Naive thymus-derived CD4-positive, alpha-beta T cell (primary cell): ENCODE results near the gene CCNH. TPM values are rescaled to one million over a fixed set of nuclear protein-coding genes. Genes with fewer than 3 reads are reported as not detected.

Experiments
- ATAC-seq: fragments of 150-1000 bp; cut with Tn5 transposase; 2 replicates; pipeline ENCODE4 v1.10.0; 2021; ENCODE audit warnings: mild to moderate bottlenecking, moderate library complexity
- CTCF ChIA-PET: fragments of 350-600 bp; sonication (Branson Sonifier 250); formaldehyde crosslinking; loops from one replicate; lab custom pipeline; 2021; ENCODE audit warnings: antibody characterized with exemption; lab: Charles Lee
- POLR2A ChIA-PET: fragments of 350-600 bp; sonication (Branson Sonifier 250); formaldehyde crosslinking; loops from one replicate; lab custom pipeline; 2021; ENCODE audit warnings: antibody characterized with exemption, inconsistent platforms; lab: Charles Lee
- DNase-seq, 9 donors: peaks; one replicate each; pipeline versions ENCODE4 v3.0.0 to v3.0.0-alpha.2; 2020 to 2022; ENCODE audit warnings: mixed read lengths in 1 of 9
- H3K27ac ChIP-seq: one replicate; pipeline ENCODE4 v1.7.0; 2013; ENCODE audit warnings: mild to moderate bottlenecking, low read depth, low read length, moderate library complexity
- H3K27me3 ChIP-seq, 2 donors: one replicate each; pipeline ENCODE4 v1.7.0; 2013; ENCODE audit warnings: low read length in 2 of 2, mild to moderate bottlenecking in 2 of 2, moderate library complexity in 2 of 2; ENCODE audit not compliant: control insufficient read depth in 2 of 2, insufficient read depth in 2 of 2
- H3K36me3 ChIP-seq, 3 experiments: 1 replicate in 2 of 3; 2 replicates in 1 of 3; pipeline ENCODE4 v1.7.0; 2013; ENCODE audit warnings: low read length in 3 of 3, mild to moderate bottlenecking in 3 of 3, moderate library complexity in 1 of 3; ENCODE audit not compliant: insufficient read depth in 3 of 3, control insufficient read depth in 2 of 3
- H3K4me1 ChIP-seq, 2 donors: one replicate each; pipeline ENCODE4 v1.7.0; 2013; ENCODE audit warnings: low read length in 2 of 2, mild to moderate bottlenecking in 2 of 2, moderate library complexity in 1 of 2; ENCODE audit not compliant: control insufficient read depth in 2 of 2, insufficient read depth in 2 of 2
- H3K4me3 ChIP-seq: 2 replicates; pipeline ENCODE4 v1.7.0; 2013; ENCODE audit warnings: mild to moderate bottlenecking, low read length
- H3K9me3 ChIP-seq, 3 experiments: 1 replicate in 2 of 3; 2 replicates in 1 of 3; pipeline ENCODE4 v1.7.0; 2013; ENCODE audit warnings: low read length in 3 of 3; ENCODE audit not compliant: control insufficient read depth in 2 of 3
- H3K27ac Mint-ChIP-seq, 9 donors: one replicate each; pipeline ENCODE4 v1.8.0; 2020 to 2022; ENCODE audit warnings: mixed read lengths in 9 of 9, mild to moderate bottlenecking in 8 of 9, moderate library complexity in 5 of 9, inconsistent platforms in 2 of 9
- H3K27me3 Mint-ChIP-seq, 5 donors: one replicate each; pipeline ENCODE4 v1.8.0; 2021 to 2022; ENCODE audit warnings: mixed read lengths in 5 of 5, mild to moderate bottlenecking in 1 of 5
- H3K36me3 Mint-ChIP-seq, 5 donors: one replicate each; pipeline ENCODE4 v1.8.0; 2020 to 2022; ENCODE audit warnings: mixed read lengths in 5 of 5, mild to moderate bottlenecking in 3 of 5, inconsistent platforms in 1 of 5
- H3K4me1 Mint-ChIP-seq, 7 donors: one replicate each; pipeline ENCODE4 v1.8.0; 2020 to 2022; ENCODE audit warnings: mixed read lengths in 7 of 7, mild to moderate bottlenecking in 3 of 7, inconsistent platforms in 1 of 7
- H3K4me3 Mint-ChIP-seq, 10 donors: one replicate each; pipeline ENCODE4 v1.8.0; 2020 to 2022; ENCODE audit warnings: mild to moderate bottlenecking in 10 of 10, mixed read lengths in 10 of 10, moderate library complexity in 6 of 10, inconsistent platforms in 2 of 10
- H3K9me3 Mint-ChIP-seq, 11 donors: one replicate each; pipeline ENCODE4 v1.8.0; 2020 to 2022; ENCODE audit warnings: mixed read lengths in 11 of 11, mild to moderate bottlenecking in 4 of 11, inconsistent platforms in 1 of 11, moderate library complexity in 1 of 11
- intact Hi-C, 2 donors: fragments of 100-400 bp; cut with micrococcal nuclease; formaldehyde crosslinking; loops; one replicate each; pipeline ENCODE4 v1.15.1; 2023
- polyA plus RNA-seq, 2 donors: library from polyadenylated mRNA; unstranded; fragments of 300-500 nt; fragmentation: Illumina TruSeq; gene quantifications; one replicate each; pipeline ENCODE4 v1.2.3, GENCODE V29; 2021
- total RNA-seq, 6 experiments: library from RNA in 5 of 6; stranded (reverse) in 5 of 6; gene quantifications; 1 replicate in 5 of 6; 2 replicates in 1 of 6; pipeline ENCODE4 v1.2.3 and lab custom pipeline; 2021 to 2026

Gene CCNH
- total and polyA plus RNA-seq, 7 experiments from 2014 or later, result 55.7 to 239 (median 102) TPM

GRCh38 chr5:87367243-87367642 lies 45.5 kb downstream of the CCNH start:
- POLR2A ChIA-PET, result no interaction called here
- ATAC-seq, result no peak
- H3K36me3 Mint-ChIP-seq, result peaks cover 6 to 41% (median 15%) of the 10 kb centered on the region in 5 donors

GRCh38 chr5:87361536-87362213 lies 51.1 kb downstream of the CCNH start:
- H3K4me3 Mint-ChIP-seq, result no peak overlapping the region
- Histone ChIP-seq H3K9me3 (no peaks in the 10 kb centered on the region), H3K36me3 (peaks cover 0 to 4% (median 0%) of the 10 kb centered on the region in 3 experiments), H3K27ac (no peak overlapping the region), H3K27me3 (no peaks in the 10 kb centered on the region), H3K4me3 (no peak overlapping the region), H3K4me1 (peaks cover 0 to 7% of the 10 kb centered on the region in 2 donors)
- intact Hi-C loops, result no loop called here
- H3K36me3 Mint-ChIP-seq, result peaks cover 6 to 38% (median 16%) of the 10 kb centered on the region in 5 donors
- H3K27ac Mint-ChIP-seq, result peak overlapping the region in 3 of 9 donors; percentile 17 to 59 (median 39)
- no peak for DNase-seq
- ChIA-PET CTCF (no interaction called here), POLR2A (no interaction called here)
- peaks cover 12 to 54% (median 38%) of the 10 kb centered on the region in 7 donors for H3K4me1 Mint-ChIP-seq
- H3K9me3 Mint-ChIP-seq, result peaks cover 0 to 1% (median 0%) of the 10 kb centered on the region in 11 donors
- no peaks in the 10 kb centered on the region for H3K27me3 Mint-ChIP-seq
- ATAC-seq, result no peak

More at GRCh38 chr5:87367243-87367642, 45.5 kb downstream of the CCNH start:
- peaks cover 5 to 45% (median 19%) of the 10 kb centered on the region in 7 donors for H3K4me1 Mint-ChIP-seq
- H3K4me3 ChIP-seq, result no peak overlapping the region
- peaks cover 0 to 16% (median 4%) of the 10 kb centered on the region in 3 experiments for H3K36me3 ChIP-seq
- no peaks in the 10 kb centered on the region for H3K27me3 ChIP-seq
- peak overlapping the region in 2 of 9 donors; percentile 34 to 43 for H3K27ac Mint-ChIP-seq
- H3K27me3 Mint-ChIP-seq, result no peaks in the 10 kb centered on the region
- CTCF ChIA-PET, result no interaction called here
- H3K27ac ChIP-seq, result no peak overlapping the region
- peaks cover 0 to 1% (median 0%) of the 10 kb centered on the region in 11 donors for H3K9me3 Mint-ChIP-seq
- DNase-seq, result no peak
- intact Hi-C loops, result loop anchor here in 1 of 2 donors (2.0 kb wide), 1 partner anchor 14 kb away; no protein-coding TSS in a partner anchor
- H3K4me1 ChIP-seq, result peaks cover 0 to 7% of the 10 kb centered on the region in 2 donors
- H3K9me3 ChIP-seq, result no peaks in the 10 kb centered on the region
- no peak overlapping the region for H3K4me3 Mint-ChIP-seq

GRCh38 chr5:87361031-87361445 lies 51.7 kb downstream of the CCNH start:
- POLR2A ChIA-PET, result no interaction called here
- Mint-ChIP-seq H3K4me3 (no peak overlapping the region), H3K27me3 (no peaks in the 10 kb centered on the region), H3K4me1 (peaks cover 12 to 51% (median 36%) of the 10 kb centered on the region in 7 donors), H3K9me3 (peaks cover 0 to 1% (median 0%) of the 10 kb centered on the region in 11 donors), H3K36me3 (peaks cover 6 to 34% (median 15%) of the 10 kb centered on the region in 5 donors), H3K27ac (no peak overlapping the region)
- H3K9me3 ChIP-seq, result no peaks in the 10 kb centered on the region
- H3K36me3 ChIP-seq, result peaks cover 0 to 9% (median 0%) of the 10 kb centered on the region in 3 experiments
- DNase-seq (no peak), ATAC-seq (no peak)
- no peaks in the 10 kb centered on the region for H3K27me3 ChIP-seq
- CTCF ChIA-PET, result no interaction called here
- intact Hi-C loops, result no loop called here
- no peak overlapping the region for H3K27ac ChIP-seq
- peaks cover 0 to 7% of the 10 kb centered on the region in 2 donors for H3K4me1 ChIP-seq
- H3K4me3 ChIP-seq, result no peak overlapping the region

GRCh38 chr5:87360132-87360531 lies 52.6 kb downstream of the CCNH start:
- Histone ChIP-seq H3K9me3 (no peaks in the 10 kb centered on the region), H3K27ac (no peak overlapping the region), H3K4me1 (peaks cover 0 to 7% of the 10 kb centered on the region in 2 donors), H3K4me3 (no peak overlapping the region), H3K27me3 (no peaks in the 10 kb centered on the region), H3K36me3 (peaks cover 0 to 14% (median 0%) of the 10 kb centered on the region in 3 experiments)
- CTCF ChIA-PET, result no interaction called here
- intact Hi-C loops, result no loop called here
- Mint-ChIP-seq H3K27ac (peak overlapping the region in 2 of 9 donors; percentile 51 to 58), H3K4me1 (peaks cover 12 to 47% (median 36%) of the 10 kb centered on the region in 7 donors), H3K36me3 (peaks cover 6 to 39% (median 23%) of the 10 kb centered on the region in 5 donors), H3K9me3 (peaks cover 0 to 1% (median 0%) of the 10 kb centered on the region in 11 donors), H3K27me3 (no peaks in the 10 kb centered on the region), H3K4me3 (no peak overlapping the region)
- ATAC-seq (no peak), DNase-seq (no peak)
- POLR2A ChIA-PET, result interaction anchor here (0.7 kb wide), 1 partner anchor 20 kb away, joined by 4 read pairs; no protein-coding TSS in a partner anchor

- Histone ChIP-seq H3K4me3 (no peak overlapping the region), H3K27me3 (no peaks in the 10 kb centered on the region), H3K27ac (no peak overlapping the region), H3K36me3 (peaks cover 0 to 21% (median 0%) of the 10 kb centered on the region in 3 experiments), H3K9me3 (no peaks in the 10 kb centered on the region), H3K4me1 (peaks cover 0 to 6% of the 10 kb centered on the region in 2 donors)
- Mint-ChIP-seq H3K27ac (peak overlapping the region in 1 of 9 donors; percentile 41), H3K4me3 (no peak overlapping the region), H3K36me3 (peaks cover 7 to 40% (median 29%) of the 10 kb centered on the region in 5 donors), H3K4me1 (peaks cover 15 to 43% (median 26%) of the 10 kb centered on the region in 7 donors), H3K9me3 (no peaks in the 10 kb centered on the region), H3K27me3 (no peaks in the 10 kb centered on the region)
- no peak for ATAC-seq
- no peak for DNase-seq
- ChIA-PET CTCF (no interaction called here), POLR2A (no interaction called here)
- intact Hi-C loops, result no loop called here
Measured at GRCh38 chr5:87359106-87359505, 53.6 kb downstream of the CCNH start.

GRCh38 chr5:87354496-87354895 lies 58.2 kb downstream of the CCNH start:
- peak overlapping the region in 5 of 9 donors; percentile 9 to 87 (median 27) for H3K27ac Mint-ChIP-seq
- no peaks in the 10 kb centered on the region for H3K9me3 ChIP-seq
- H3K36me3 Mint-ChIP-seq, result peaks cover 18 to 53% (median 33%) of the 10 kb centered on the region in 5 donors
- no peak for DNase-seq
- ChIA-PET POLR2A (interaction anchor here (1.1 kb wide), 1 partner anchor 9 kb away, joined by 3 read pairs; no protein-coding TSS in a partner anchor), CTCF (no interaction called here)
- no peaks in the 10 kb centered on the region for H3K9me3 Mint-ChIP-seq
- no peaks in the 10 kb centered on the region for H3K27me3 ChIP-seq
- H3K4me3 Mint-ChIP-seq, result no peak overlapping the region
- H3K4me3 ChIP-seq, result no peak overlapping the region
- H3K4me1 ChIP-seq, result no peaks in the 10 kb centered on the region
- no peak overlapping the region for H3K27ac ChIP-seq
- intact Hi-C loops, result no loop called here
- peaks cover 0 to 23% (median 0%) of the 10 kb centered on the region in 3 experiments for H3K36me3 ChIP-seq
- H3K27me3 Mint-ChIP-seq, result no peaks in the 10 kb centered on the region
- ATAC-seq, result no peak
- peaks cover 8 to 41% (median 26%) of the 10 kb centered on the region in 7 donors for H3K4me1 Mint-ChIP-seq
